Peyer's patch (tissue), 4 donors: ENCODE data around the gene ICAM1. TPM values are rescaled to one million over a fixed set of nuclear protein-coding genes. Genes with fewer than 3 reads are reported as not detected.

Source experiments
- DNase-seq, 3 donors: peaks; one replicate each; pipeline ENCODE4 v3.0.0-alpha.2; 2017 to 2019
- H3K27ac ChIP-seq, 4 donors: fragments of 200-600 bp; sonication (generic); one replicate each; pipeline ENCODE4 v1.5.1; 2016 to 2019
- H3K27me3 ChIP-seq, 2 donors: fragments of 200-600 bp; sonication (generic); one replicate each; pipeline ENCODE4 v1.5.1; 2019
- H3K36me3 ChIP-seq, 3 donors: fragments of 200-600 bp; sonication (generic); one replicate each; pipeline ENCODE4 v1.5.1; 2016 to 2019
- H3K4me1 ChIP-seq, 4 donors: fragments of 200-600 bp; sonication (generic); one replicate each; pipeline ENCODE4 v1.5.1; 2016 to 2019
- H3K4me3 ChIP-seq, 4 donors: fragments of 200-600 bp; sonication (generic); 1 replicate in 3 of 4; 2 replicates in 1 of 4; pipeline ENCODE4 v1.5.1; 2016 to 2019; ENCODE audit warnings: mild to moderate bottlenecking in 1 of 4
- H3K9me3 ChIP-seq, 4 donors: fragments of 200-600 bp; sonication (generic); one replicate each; pipeline ENCODE4 v1.5.1; 2016 to 2019; ENCODE audit warnings: mild to moderate bottlenecking in 1 of 4
- CTCF ChIP-seq, 6 experiments: fragments of 450-650 bp in 4 of 6; fragments of 200-600 bp in 2 of 6; sonication (generic) in 1 of 6; IDR thresholded peaks; one replicate each; pipeline ENCODE4 v1.5.1; 2017 to 2019; ENCODE audit warnings: antibody characterized with exemption in 6 of 6, mild to moderate bottlenecking in 3 of 6, moderate library complexity in 1 of 6
- POLR2A ChIP-seq, 2 donors: fragments of 450-650 bp; IDR thresholded peaks; one replicate each; pipeline ENCODE4 v1.5.1; 2017; ENCODE audit warnings: antibody characterized with exemption in 2 of 2, mild to moderate bottlenecking in 2 of 2, moderate library complexity in 2 of 2
- total RNA-seq, 4 donors: library from RNA; depleted of rRNA; stranded (reverse); fragments of >200 nt; gene quantifications; one replicate each; pipeline ENCODE4 v1.1.0, GENCODE V29; 2016

The ICAM1 gene
- total RNA-seq, 4 donors from 2014 or later = 2.6 to 62.7 (median 12.7) TPM

- no peaks in the 10 kb centered on the region for H3K9me3 ChIP-seq
- TF ChIP-seq POLR2A (IDR thresholded peaks at IDR 0.05) = no peak
- TF ChIP-seq CTCF (IDR thresholded peaks at IDR 0.05) = no peak
- no peak for DNase-seq
- peaks cover 0 to 20% (median 7%) of the 10 kb centered on the region in 4 donors for H3K4me1 ChIP-seq
- H3K36me3 ChIP-seq = peaks cover 0 to 5% (median 0%) of the 10 kb centered on the region in 3 donors
- H3K4me3 ChIP-seq = no peak overlapping the region
- no peaks in the 10 kb centered on the region for H3K27me3 ChIP-seq
- H3K27ac ChIP-seq = peak overlapping the region; percentile 64 to 79 (median 66)
Observed at GRCh38 chr19:10226021-10226375, 44.9 kb upstream of the ICAM1 start.

- DNase-seq = peak in 1 of 3 donors; percentile 74
- Histone ChIP-seq H3K9me3 (no peaks in the 10 kb centered on the region), H3K27me3 (no peaks in the 10 kb centered on the region), H3K36me3 (peaks cover 0 to 5% (median 0%) of the 10 kb centered on the region in 3 donors), H3K4me1 (peaks cover 0 to 20% (median 7%) of the 10 kb centered on the region in 4 donors), H3K4me3 (no peak overlapping the region), H3K27ac (peak overlapping the region; percentile 64 to 79 (median 66))
- TF ChIP-seq POLR2A (IDR thresholded peaks at IDR 0.05) = no peak
- no peak for TF ChIP-seq CTCF (IDR thresholded peaks at IDR 0.05)
Observed at GRCh38 chr19:10226376-10227025, 44.4 kb upstream of the ICAM1 start.

- H3K27me3 ChIP-seq = no peaks in the 10 kb centered on the region
- peaks cover 0 to 20% (median 7%) of the 10 kb centered on the region in 4 donors for H3K4me1 ChIP-seq
- H3K36me3 ChIP-seq = peaks cover 0 to 5% (median 0%) of the 10 kb centered on the region in 3 donors
- H3K27ac ChIP-seq = peak overlapping the region; percentile 64 to 79 (median 66)
- no peak for DNase-seq
- TF ChIP-seq CTCF (IDR thresholded peaks at IDR 0.05) = no peak
- H3K4me3 ChIP-seq = no peak overlapping the region
- H3K9me3 ChIP-seq = no peaks in the 10 kb centered on the region
Observed at GRCh38 chr19:10227026-10227971, 43.6 kb upstream of the ICAM1 start.

GRCh38 chr19:10228393-10228792 lies 42.5 kb upstream of the ICAM1 start:
- Histone ChIP-seq H3K9me3 (no peaks in the 10 kb centered on the region), H3K36me3 (peaks cover 0 to 5% (median 0%) of the 10 kb centered on the region in 3 donors), H3K27ac (peak overlapping the region in 3 of 4 donors; percentile 47 to 91 (median 87)), H3K4me3 (no peak overlapping the region), H3K27me3 (no peaks in the 10 kb centered on the region), H3K4me1 (peaks cover 0 to 20% (median 7%) of the 10 kb centered on the region in 4 donors)
- TF ChIP-seq POLR2A (IDR thresholded peaks at IDR 0.05) = no peak
- no peak for DNase-seq

- Histone ChIP-seq H3K4me1 (peaks cover 0 to 20% (median 7%) of the 10 kb centered on the region in 4 donors), H3K4me3 (no peak overlapping the region), H3K36me3 (peaks cover 0 to 3% (median 0%) of the 10 kb centered on the region in 3 donors), H3K27me3 (no peaks in the 10 kb centered on the region), H3K27ac (peak overlapping the region in 3 of 4 donors; percentile 47 to 91 (median 87)), H3K9me3 (no peaks in the 10 kb centered on the region)
- peak in 2 of 3 donors; percentile 59 to 66 for DNase-seq
- TF ChIP-seq POLR2A (IDR thresholded peaks at IDR 0.05) (no peak), CTCF (IDR thresholded peaks at IDR 0.05) (peak; percentile 44 to 67 (median 55))
Observed at GRCh38 chr19:10228920-10229319, 42.0 kb upstream of the ICAM1 start.
